OCI-LY7 (cell line): ENCODE results near the gene DENND2A. TPM values are rescaled to one million over a fixed set of nuclear protein-coding genes. Genes with fewer than 3 reads are reported as not detected.
"Not testable (repeated sequence)": the region's sequence is repeated elsewhere in the genome, so short reads cannot be mapped to it uniquely, and the experiment has no call there.

Source experiments
- BruUV-seq: library from RNA; stranded (reverse); fragments of 400-500 nt; replicated peaks from 2 replicates; lab custom pipeline; 2021; lab: Mats Ljungman, UMichigan
- CTCF ChIA-PET: fragments of 300-600 bp; sonication (Branson Sonifier 250); formaldehyde crosslinking; loops from one replicate; lab custom pipeline; 2022; ENCODE audit warnings: antibody characterized with exemption; ENCODE audit not compliant: unreplicated experiment; lab: Charles Lee
- POLR2A ChIA-PET: fragments of 300-600 bp; sonication (Branson Sonifier 250); formaldehyde crosslinking; loops from one replicate; lab custom pipeline; 2022; ENCODE audit warnings: antibody characterized with exemption; lab: Charles Lee
- DNase-seq: peaks from one replicate; pipeline ENCODE4 v3.0.0-alpha.2; 2015; ENCODE audit warnings: low spot score
- H2AFZ ChIP-seq: fragments of 200-600 bp; sonication (generic), shearing (Covaris generic); 2 replicates; pipeline ENCODE4 v1.6.1; 2014; ENCODE audit warnings: mild to moderate bottlenecking, antibody characterized with exemption, low read length, moderate library complexity
- H3K27ac ChIP-seq: fragments of 200-600 bp; sonication (generic); 2 replicates; pipeline ENCODE4 v1.5.1; 2014; ENCODE audit warnings: mixed run types, low read depth, mild to moderate bottlenecking, moderate library complexity, low read length, inconsistent platforms; ENCODE audit not compliant: poor library complexity, severe bottlenecking
- H3K36me3 ChIP-seq: fragments of 200-600 bp; sonication (generic); 2 replicates; pipeline ENCODE4 v1.6.1; 2014; ENCODE audit warnings: mild to moderate bottlenecking, antibody characterized with exemption, low read length, moderate library complexity, mixed read lengths; ENCODE audit not compliant: insufficient read depth
- H3K4me1 ChIP-seq: fragments of 200-600 bp; sonication (generic); 2 replicates; pipeline ENCODE4 v1.5.1; 2014; ENCODE audit warnings: mild to moderate bottlenecking, low read length; ENCODE audit not compliant: insufficient read depth, poor library complexity, severe bottlenecking
- H3K4me2 ChIP-seq: fragments of 200-600 bp; sonication (generic); 2 replicates; pipeline ENCODE4 v1.6.1; 2014; ENCODE audit warnings: mild to moderate bottlenecking, low read length
- H3K4me3 ChIP-seq: fragments of 200-600 bp; sonication (generic); 2 replicates; pipeline ENCODE4 v1.5.1; 2014; ENCODE audit warnings: mild to moderate bottlenecking, low read depth, low read length; ENCODE audit not compliant: poor library complexity, severe bottlenecking
- H3K79me2 ChIP-seq: fragments of 200-600 bp; sonication (generic); 2 replicates; pipeline ENCODE4 v1.6.1; 2016; ENCODE audit warnings: low read depth, mild to moderate bottlenecking, low read length, moderate library complexity, mixed read lengths; ENCODE audit not compliant: insufficient read depth
- H3K9me2 ChIP-seq: fragments of 200-600 bp; sonication (generic); 2 replicates; pipeline ENCODE4 v1.6.1; 2016; ENCODE audit warnings: mild to moderate bottlenecking, low read length, mixed read lengths; ENCODE audit not compliant: insufficient read depth
- H3K9me3 ChIP-seq: fragments of 200-600 bp; sonication (generic); 2 replicates; pipeline ENCODE4 v1.6.1; 2014; ENCODE audit warnings: mild to moderate bottlenecking, mixed run types, low read length, mixed read lengths
- H4K20me1 ChIP-seq: fragments of 200-600 bp; sonication (generic); 2 replicates; pipeline ENCODE4 v1.6.1; 2014; ENCODE audit warnings: mild to moderate bottlenecking, antibody characterized with exemption, low read length, moderate library complexity, mixed read lengths; ENCODE audit not compliant: insufficient read depth
- EZH2phosphoT487 ChIP-seq: fragments of 200-600 bp; sonication (generic); IDR thresholded peaks from 2 replicates; pipeline ENCODE4 v1.6.1; 2018; ENCODE audit warnings: low read depth, borderline replicate concordance, mild to moderate bottlenecking, mixed run types, antibody characterized with exemption, low read length, moderate library complexity, mixed read lengths
- intact Hi-C: fragments of 100-400 bp; cut with micrococcal nuclease; formaldehyde crosslinking; loops from one replicate; pipeline ENCODE4 v1.10.0; 2022; ENCODE audit not compliant: unreplicated experiment
- total RNA-seq, 2 experiments: library from RNA; depleted of rRNA in 1 of 2; stranded (reverse); fragments of >200 nt in 1 of 2; shearing (Covaris generic) in 1 of 2; gene quantifications; 2 replicates each; pipeline ENCODE4 v1.2.3, GENCODE V29; 2014 to 2022
- TF ChIP-seq, protein P1 (sequence below): fragments of 200-600 bp; sonication (generic); conservative IDR thresholded peaks from 2 replicates; pipeline ENCODE4 v1.5.1; 2014; ENCODE audit warnings: mild to moderate bottlenecking, antibody characterized with exemption, low read length, moderate library complexity, mixed read lengths

DENND2A gene
- total RNA-seq, 2 experiments from 2014 or later, result 0.13 to 0.35 TPM

DNA sequence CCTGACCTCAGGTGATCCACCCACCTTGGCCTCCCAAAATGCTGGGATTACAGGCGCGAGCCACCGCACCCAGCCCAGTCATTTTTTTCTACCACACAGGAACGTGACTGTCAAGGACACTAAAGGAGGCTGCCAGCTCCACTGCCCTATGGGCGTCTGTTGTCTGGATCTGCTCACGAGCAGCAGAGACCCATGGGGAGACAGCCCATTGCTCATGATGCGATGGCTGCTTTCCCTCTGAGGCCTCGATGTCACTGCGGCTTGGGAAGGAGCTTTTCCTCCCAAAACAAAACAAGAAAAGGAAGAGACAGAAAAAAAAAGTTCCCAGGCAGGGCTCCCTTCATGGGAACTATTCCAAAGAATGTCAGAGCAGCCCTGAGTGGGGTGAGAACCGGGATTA is 70.5 kb downstream of the DENND2A start:
- no peak for TF ChIP-seq EZH2phosphoT487
- TF ChIP-seq, protein P1, sequence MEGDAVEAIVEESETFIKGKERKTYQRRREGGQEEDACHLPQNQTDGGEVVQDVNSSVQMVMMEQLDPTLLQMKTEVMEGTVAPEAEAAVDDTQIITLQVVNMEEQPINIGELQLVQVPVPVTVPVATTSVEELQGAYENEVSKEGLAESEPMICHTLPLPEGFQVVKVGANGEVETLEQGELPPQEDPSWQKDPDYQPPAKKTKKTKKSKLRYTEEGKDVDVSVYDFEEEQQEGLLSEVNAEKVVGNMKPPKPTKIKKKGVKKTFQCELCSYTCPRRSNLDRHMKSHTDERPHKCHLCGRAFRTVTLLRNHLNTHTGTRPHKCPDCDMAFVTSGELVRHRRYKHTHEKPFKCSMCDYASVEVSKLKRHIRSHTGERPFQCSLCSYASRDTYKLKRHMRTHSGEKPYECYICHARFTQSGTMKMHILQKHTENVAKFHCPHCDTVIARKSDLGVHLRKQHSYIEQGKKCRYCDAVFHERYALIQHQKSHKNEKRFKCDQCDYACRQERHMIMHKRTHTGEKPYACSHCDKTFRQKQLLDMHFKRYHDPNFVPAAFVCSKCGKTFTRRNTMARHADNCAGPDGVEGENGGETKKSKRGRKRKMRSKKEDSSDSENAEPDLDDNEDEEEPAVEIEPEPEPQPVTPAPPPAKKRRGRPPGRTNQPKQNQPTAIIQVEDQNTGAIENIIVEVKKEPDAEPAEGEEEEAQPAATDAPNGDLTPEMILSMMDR, result no peak
- no peak for DNase-seq
- Histone ChIP-seq H3K79me2 (no peaks in the 10 kb centered on the region), H4K20me1 (no peaks in the 10 kb centered on the region), H3K36me3 (no peaks in the 10 kb centered on the region), H3K9me2 (no peaks in the 10 kb centered on the region), H3K9me3 (no peaks in the 10 kb centered on the region), H2AFZ (no peak overlapping the region), H3K4me3 (no peak overlapping the region), H3K27ac (no peak overlapping the region), H3K4me1 (no peaks in the 10 kb centered on the region), H3K4me2 (no peak overlapping the region)
- BruUV-seq, result no TSS peak
- intact Hi-C loops, result no loop called here
- POLR2A ChIA-PET, result no interaction called here
- CTCF ChIA-PET, result no interaction called here

DNA sequence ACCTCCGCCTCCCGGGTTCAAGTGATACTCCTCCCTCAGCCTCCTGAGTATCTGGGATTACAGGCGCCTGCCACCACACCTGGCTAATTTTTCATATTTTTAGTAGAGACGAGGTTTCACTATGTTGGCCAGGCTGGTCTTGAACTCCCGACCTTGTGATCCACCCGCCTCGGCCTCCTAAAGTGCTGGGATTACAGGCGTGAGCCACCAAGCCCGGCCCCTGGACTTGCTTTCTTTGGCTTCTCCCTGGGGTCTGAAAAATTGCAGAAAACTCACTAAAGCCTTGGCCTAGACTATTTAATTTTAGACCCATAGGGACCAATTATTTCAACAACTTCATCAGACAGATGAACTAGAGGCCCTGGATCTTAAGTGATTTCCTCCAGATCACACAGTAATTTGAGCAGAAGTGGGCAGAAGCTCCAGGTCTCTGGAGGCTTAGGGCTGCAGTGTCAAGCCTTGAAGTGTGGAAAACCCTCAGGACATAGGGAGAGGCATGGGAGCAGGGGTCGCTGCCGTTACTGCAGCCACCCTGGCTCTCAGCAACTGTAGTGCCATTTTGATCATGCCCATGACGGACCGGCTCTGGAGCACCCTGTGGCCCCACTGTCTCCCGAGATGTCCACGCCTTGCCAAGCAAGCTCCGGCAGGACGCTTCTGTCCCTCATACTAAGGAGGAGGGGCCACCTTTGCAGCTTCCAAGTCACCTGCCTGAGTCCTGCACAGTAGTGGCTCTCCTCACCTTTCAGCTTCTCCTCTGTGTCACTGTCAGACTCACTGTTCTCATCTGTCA is 72.4 kb downstream of the DENND2A start:
- TF ChIP-seq EZH2phosphoT487, result no peak
- TF ChIP-seq, protein P1, result no peak
- Histone ChIP-seq H2AFZ (no peak overlapping the region), H3K9me3 (no peaks in the 10 kb centered on the region), H3K4me3 (no peak overlapping the region), H3K9me2 (no peaks in the 10 kb centered on the region), H3K79me2 (no peaks in the 10 kb centered on the region), H3K36me3 (no peaks in the 10 kb centered on the region), H3K4me2 (no peak overlapping the region), H3K27ac (no peak overlapping the region), H3K4me1 (no peaks in the 10 kb centered on the region), H4K20me1 (no peaks in the 10 kb centered on the region)
- no TSS peak for BruUV-seq
- POLR2A ChIA-PET, result interaction anchor here (1.1 kb wide), 1 partner anchor 1060 kb away, joined by 3 read pairs; no protein-coding TSS in a partner anchor
- no peak for DNase-seq
- CTCF ChIA-PET, result no interaction called here
- intact Hi-C loops, result no loop called here

DNA sequence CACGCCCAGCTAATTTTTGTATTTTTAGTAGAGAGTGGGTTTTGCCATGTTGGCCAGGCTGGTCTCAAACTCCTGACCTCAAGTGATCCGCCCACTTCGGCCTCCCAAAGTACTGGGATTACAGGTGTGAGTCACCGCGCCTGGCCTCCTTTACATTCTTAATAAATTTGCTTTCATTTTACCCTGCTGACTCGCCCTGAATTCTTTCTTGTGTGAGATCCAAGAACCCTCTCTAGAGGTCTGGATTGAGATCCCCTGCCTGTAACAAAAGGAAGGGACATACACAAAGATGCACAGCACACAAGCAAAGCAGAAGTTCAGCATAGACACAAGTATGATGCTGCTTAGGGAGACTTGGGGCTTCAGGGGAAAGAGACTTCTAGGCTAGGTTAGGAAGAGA is 74.4 kb downstream of the DENND2A start:
- H3K4me2 ChIP-seq, DNase-seq, CTCF ChIA-PET, BruUV-seq, H2AFZ ChIP-seq, intact Hi-C loops, H3K4me3 ChIP-seq, H3K36me3 ChIP-seq, POLR2A ChIA-PET, H3K4me1 ChIP-seq, H3K79me2 ChIP-seq, H3K9me3 ChIP-seq, H4K20me1 ChIP-seq, H3K9me2 ChIP-seq, H3K27ac ChIP-seq: not testable (repeated sequence)

DNA sequence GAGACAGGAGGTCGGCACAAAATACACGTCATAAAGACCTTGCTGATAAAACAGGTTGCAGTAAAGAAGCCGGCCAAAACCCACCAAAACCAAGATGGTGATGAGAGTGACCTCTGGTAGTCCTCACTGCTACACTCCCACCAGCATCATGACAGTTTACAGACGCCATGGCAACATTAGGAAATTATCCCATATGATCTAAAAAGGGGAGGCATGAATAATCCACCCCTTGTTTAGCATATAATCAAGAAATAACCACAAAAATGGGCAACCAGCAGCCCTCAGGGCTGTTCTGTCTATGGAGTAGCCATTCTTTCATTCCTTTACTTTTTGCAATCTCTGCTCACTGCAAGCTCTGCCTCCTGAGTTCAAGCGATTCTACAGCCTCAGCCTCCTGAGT is 74.9 kb downstream of the DENND2A start:
- H3K4me3 ChIP-seq, H2AFZ ChIP-seq, H3K27ac ChIP-seq, intact Hi-C loops, H3K4me1 ChIP-seq, DNase-seq, H3K4me2 ChIP-seq, CTCF ChIA-PET, POLR2A ChIA-PET, H3K9me2 ChIP-seq, H3K36me3 ChIP-seq, H4K20me1 ChIP-seq, H3K9me3 ChIP-seq, H3K79me2 ChIP-seq, BruUV-seq: not testable (repeated sequence)
